A549 (cell line): Measurements from ENCODE around the gene PLEKHA7. TPM values are rescaled to one million over a fixed set of nuclear protein-coding genes. Genes with fewer than 3 reads are reported as not detected.
"Not testable (repeated sequence)": the region's sequence is repeated elsewhere in the genome, so short reads cannot be mapped to it uniquely, and the experiment has no call there.

Experiments
- ATAC-seq, 2 experiments: fragments of 200-7000 bp in 1 of 2; fragments of >200 bp in 1 of 2; cut with Nextera tagmentation in 1 of 2; cut with Tn5 transposase in 1 of 2; 3 replicates each; pipeline versions ENCODE4 v1.8.0 to v1.9.1; 2018 to 2020; ENCODE audit warnings: mild to moderate bottlenecking in 1 of 2, moderate library complexity in 1 of 2
- CTCF ChIA-PET: fragments of 300-600 bp; sonication (Branson Sonifier 250); formaldehyde crosslinking; extraction: SDS; loops from one replicate; lab custom pipeline; 2021; ENCODE audit warnings: antibody characterized with exemption, inconsistent platforms; lab: Yijun Ruan, JAX
- POLR2A ChIA-PET: fragments of 350-600 bp; formaldehyde crosslinking; extraction: SDS; loops from one replicate; lab custom pipeline; 2021; ENCODE audit warnings: antibody characterized with exemption, inconsistent platforms; lab: Yijun Ruan, JAX
- DNase-seq, 2 experiments: peaks; one replicate each; pipeline versions ENCODE4 v3.0.0 to v3.0.0-alpha.2; 2011 to 2016; ENCODE audit warnings: low read depth in 1 of 2, low spot score in 1 of 2
- FAIRE-seq: peaks from 2 replicates; lab custom pipeline; 2011; peaks lifted over from hg19 to GRCh38; lab: Jason Lieb, UNC
- H3K27ac ChIP-seq, 2 experiments: fragments of >200 bp; sonication (Bioruptor Twin); formaldehyde crosslinking; 3 replicates each; pipeline ENCODE4 v1.5.1; 2016 to 2017
- H3K4me1 ChIP-seq: fragments of >200 bp; sonication (Bioruptor Twin); formaldehyde crosslinking; 3 replicates; pipeline ENCODE4 v1.6.1; 2016
- H3K4me2 ChIP-seq: fragments of >200 bp; sonication (Bioruptor Twin); formaldehyde crosslinking; 3 replicates; pipeline ENCODE4 v1.6.1; 2016
- H3K4me3 ChIP-seq: fragments of >200 bp; sonication (Bioruptor Twin); formaldehyde crosslinking; 3 replicates; pipeline ENCODE4 v1.5.1; 2016
- H3K9me3 ChIP-seq: fragments of >200 bp; sonication (Bioruptor Twin); formaldehyde crosslinking; 3 replicates; pipeline ENCODE4 v1.6.1; 2016
- CHD4 ChIP-seq: fragments of 200-600 bp; sonication (generic); IDR thresholded peaks from 2 replicates; pipeline ENCODE4 v1.6.1; 2016; ENCODE audit warnings: antibody characterized with exemption, mild to moderate bottlenecking, borderline replicate concordance
- EHF ChIP-seq: fragments of 250-450 bp; sonication (Bioruptor Pico); IDR thresholded peaks from 2 replicates; pipeline ENCODE4 v1.5.0; 2020; ENCODE audit warnings: mild to moderate bottlenecking
- EP300 ChIP-seq, 2 experiments: fragments of >200 bp; sonication (Bioruptor Twin); formaldehyde crosslinking; IDR thresholded peaks; 2 replicates in 1 of 2; 3 replicates in 1 of 2; pipeline ENCODE4 v1.6.1; 2016 to 2017
- ESRRA ChIP-seq: fragments of 150-350 bp; IDR thresholded peaks from 2 replicates; pipeline ENCODE4 v1.6.1; 2014; ENCODE audit warnings: mild to moderate bottlenecking, low read length, borderline replicate concordance
- HDAC2 ChIP-seq: fragments of 200-600 bp; sonication (generic); IDR thresholded peaks from 2 replicates; pipeline ENCODE4 v1.6.1; 2016
- HEYL ChIP-seq: fragments of 250-450 bp; sonication (Bioruptor Pico); IDR thresholded peaks from 2 replicates; pipeline ENCODE4 v1.8.0; 2021; ENCODE audit warnings: mild to moderate bottlenecking, moderate library complexity
- HOXB13 ChIP-seq: fragments of 250-450 bp; sonication (Bioruptor Pico); IDR thresholded peaks from 2 replicates; pipeline ENCODE4 v1.5.0; 2020; ENCODE audit warnings: low read depth, mild to moderate bottlenecking, moderate library complexity
- JUNB ChIP-seq: fragments of >200 bp; sonication (Bioruptor Twin); formaldehyde crosslinking; IDR thresholded peaks from 2 replicates; pipeline ENCODE4 v1.6.1; 2016
- MAFK ChIP-seq: fragments of 450-650 bp; IDR thresholded peaks from 2 replicates; pipeline ENCODE4 v1.6.1; 2014; ENCODE audit not compliant: partially characterized antibody
- MAZ ChIP-seq: fragments of 150-350 bp; IDR thresholded peaks from 2 replicates; pipeline ENCODE4 v1.6.1; 2014; ENCODE audit warnings: antibody characterized with exemption, low read depth, low read length, borderline replicate concordance
- NPAS2 ChIP-seq: fragments of 250-450 bp; sonication (Bioruptor Pico); IDR thresholded peaks from 2 replicates; pipeline ENCODE4 v1.8.0; 2022; ENCODE audit warnings: mild to moderate bottlenecking, moderate library complexity, borderline replicate concordance
- NR3C1 ChIP-seq: fragments of >200 bp; sonication (Bioruptor Twin); formaldehyde crosslinking; IDR thresholded peaks from 3 replicates; pipeline ENCODE4 v1.6.1; 2017
- PHF8 ChIP-seq: fragments of 200-600 bp; sonication (generic); IDR thresholded peaks from 2 replicates; pipeline ENCODE4 v1.6.1; 2016; ENCODE audit warnings: low read depth, mild to moderate bottlenecking, antibody characterized with exemption, moderate library complexity, borderline replicate concordance
- POLR2A ChIP-seq: IDR thresholded peaks from 2 replicates; pipeline ENCODE4 v1.6.1; 2012; ENCODE audit warnings: mild to moderate bottlenecking, low read length
- RFX5 ChIP-seq: fragments of 450-650 bp; IDR thresholded peaks from 2 replicates; pipeline ENCODE4 v1.7.1; 2014; ENCODE audit warnings: antibody characterized with exemption, mild to moderate bottlenecking, moderate library complexity
- RNF2 ChIP-seq: fragments of 200-600 bp; sonication (generic); IDR thresholded peaks from 2 replicates; pipeline ENCODE4 v1.6.1; 2016; ENCODE audit warnings: low read depth, mild to moderate bottlenecking, antibody characterized with exemption, moderate library complexity, borderline replicate concordance
- TP53 ChIP-seq: fragments of 250-450 bp; sonication (Bioruptor Pico); IDR thresholded peaks from 2 replicates; pipeline ENCODE4 v1.5.0; 2021; ENCODE audit warnings: mild to moderate bottlenecking, moderate library complexity
- ZC3H11A ChIP-seq: fragments of 450-650 bp; IDR thresholded peaks from 2 replicates; pipeline ENCODE4 v1.6.1; 2014; ENCODE audit warnings: antibody characterized with exemption, mild to moderate bottlenecking
- ZFP36 ChIP-seq: fragments of 450-650 bp; IDR thresholded peaks from 2 replicates; pipeline ENCODE4 v1.6.1; 2014; ENCODE audit warnings: borderline replicate concordance; ENCODE audit not compliant: partially characterized antibody
- ZNF302 ChIP-seq: fragments of 250-450 bp; sonication (Bioruptor Pico); IDR thresholded peaks from 2 replicates; pipeline ENCODE4 v1.9.0; 2021; ENCODE audit warnings: inconsistent platforms, mild to moderate bottlenecking, moderate library complexity
- ZSCAN20 ChIP-seq: fragments of 250-450 bp; sonication (Bioruptor Pico); IDR thresholded peaks from 2 replicates; pipeline ENCODE4 v1.8.0; 2022; ENCODE audit warnings: mild to moderate bottlenecking, moderate library complexity
- WGBS: methylation state at CpG from one replicate; pipeline ENCODE4 v1.1.6; 2017; ENCODE audit errors: missing lambda C conversion rate; 5-methylcytosine and 5-hydroxymethylcytosine counted together
- polyA plus RNA-seq, 4 experiments: library from polyadenylated mRNA; depleted of rRNA in 3 of 4; stranded (reverse); fragments of >200 nt; fragmentation: RNase III in 1 of 4; extraction: RNeasy Plus Mini Kit Qiagen cat#74134 plus additional on column Dnase treatment in 1 of 4; gene quantifications; 2 replicates in 3 of 4; 3 replicates in 1 of 4; pipeline ENCODE4 v1.2.3, GENCODE V29; 2011 to 2017
- TF ChIP-seq, protein P1 (sequence below): fragments of >200 bp; sonication (Bioruptor Twin); formaldehyde crosslinking; IDR thresholded peaks from 2 replicates; pipeline ENCODE4 v1.6.1; 2016
- TF ChIP-seq, protein P2 (sequence below): fragments of 250-450 bp; sonication (Bioruptor Pico); IDR thresholded peaks from 2 replicates; pipeline ENCODE4 v1.5.0; 2021; ENCODE audit warnings: mild to moderate bottlenecking, moderate library complexity, borderline replicate concordance
- TF ChIP-seq, protein P3 (sequence below): fragments of >200 bp; sonication (Bioruptor Twin); formaldehyde crosslinking; IDR thresholded peaks from 3 replicates; pipeline ENCODE4 v1.6.1; 2016
- TF ChIP-seq, protein P4 (sequence below): IDR thresholded peaks from 2 replicates; pipeline ENCODE4 v1.6.1; 2012; ENCODE audit warnings: low read depth, borderline replicate concordance
- TF ChIP-seq, protein P5 (sequence below): fragments of 150-350 bp; IDR thresholded peaks from 2 replicates; pipeline ENCODE4 v1.6.1; 2014; ENCODE audit warnings: low read depth, mild to moderate bottlenecking, low read length

Gene PLEKHA7
- polyA plus RNA-seq, 2 of the 4 experiments (the other 2 are of a cell fraction): 8.7 to 13.8 TPM

DNA sequence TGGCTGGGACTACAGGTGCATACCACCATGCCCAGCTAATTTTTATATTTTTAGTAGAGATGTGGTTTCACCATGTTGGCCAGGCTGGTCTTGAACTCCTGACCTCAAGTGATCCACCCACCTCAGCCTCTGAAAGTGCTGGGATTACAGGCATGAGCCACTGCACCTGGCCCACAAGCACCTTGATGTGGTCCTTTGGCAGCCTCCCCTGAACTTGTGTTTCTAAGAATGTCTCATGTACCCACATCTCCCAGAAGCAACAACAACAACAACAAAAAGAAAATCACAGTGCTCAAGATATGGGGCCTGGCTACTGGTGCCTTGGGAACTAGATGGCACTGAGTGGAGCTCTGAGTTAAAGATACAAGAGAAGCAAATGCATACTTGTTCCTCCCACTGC is 51.6 kb downstream of the PLEKHA7 start:
- DNase-seq, H3K9me3 ChIP-seq, H3K4me2 ChIP-seq, ATAC-seq, H3K4me3 ChIP-seq, H3K27ac ChIP-seq, POLR2A ChIA-PET, FAIRE-seq, H3K4me1 ChIP-seq: not testable (repeated sequence)
- CTCF ChIA-PET: interaction anchor here (0.6 to 2.5 kb wide), 5 partner anchors 12 to 1423 kb away, joined by 3 to 6 read pairs (median 3); no protein-coding TSS in a partner anchor

DNA sequence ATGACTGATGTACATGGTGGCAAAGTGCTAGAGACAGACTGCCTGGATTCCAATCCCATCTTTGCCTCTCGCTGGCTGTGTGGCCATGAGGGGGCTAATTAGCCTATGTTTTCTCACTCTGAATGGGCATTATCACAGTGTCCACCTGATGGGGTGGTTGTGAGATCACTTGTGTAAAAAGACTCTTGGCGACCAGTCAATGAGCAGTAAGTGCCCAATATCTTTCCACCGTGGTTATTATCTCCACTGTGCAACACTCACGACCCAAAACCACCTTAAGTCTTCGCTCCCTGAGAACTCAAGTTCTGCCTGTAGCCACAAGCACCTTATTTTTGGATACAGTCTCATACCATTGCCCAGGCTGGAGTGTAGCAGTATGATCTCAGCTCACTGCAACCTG is 52.1 kb downstream of the PLEKHA7 start:
- Histone ChIP-seq H3K9me3 (no peaks in the 10 kb centered on the region), H3K4me3 (no peak overlapping the region), H3K4me1 (peaks cover 5% of the 10 kb centered on the region; the same call in 2 of the 3 replicates), H3K27ac (no peak overlapping the region), H3K4me2 (no peak overlapping the region)
- FAIRE-seq: no peak
- ChIA-PET POLR2A (no interaction called here), CTCF (interaction anchor here (2.5 kb wide), 1 partner anchor 101 kb away, joined by 6 read pairs; no protein-coding TSS in a partner anchor)
- no peak for DNase-seq
- WGBS: 92% methylated on average over 5 of the region's 5 CpGs
- ATAC-seq: no peak
- TF ChIP-seq, protein P1, sequence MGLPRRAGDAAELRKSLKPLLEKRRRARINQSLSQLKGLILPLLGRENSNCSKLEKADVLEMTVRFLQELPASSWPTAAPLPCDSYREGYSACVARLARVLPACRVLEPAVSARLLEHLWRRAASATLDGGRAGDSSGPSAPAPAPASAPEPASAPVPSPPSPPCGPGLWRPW: no peak
- TF ChIP-seq, protein P2, sequence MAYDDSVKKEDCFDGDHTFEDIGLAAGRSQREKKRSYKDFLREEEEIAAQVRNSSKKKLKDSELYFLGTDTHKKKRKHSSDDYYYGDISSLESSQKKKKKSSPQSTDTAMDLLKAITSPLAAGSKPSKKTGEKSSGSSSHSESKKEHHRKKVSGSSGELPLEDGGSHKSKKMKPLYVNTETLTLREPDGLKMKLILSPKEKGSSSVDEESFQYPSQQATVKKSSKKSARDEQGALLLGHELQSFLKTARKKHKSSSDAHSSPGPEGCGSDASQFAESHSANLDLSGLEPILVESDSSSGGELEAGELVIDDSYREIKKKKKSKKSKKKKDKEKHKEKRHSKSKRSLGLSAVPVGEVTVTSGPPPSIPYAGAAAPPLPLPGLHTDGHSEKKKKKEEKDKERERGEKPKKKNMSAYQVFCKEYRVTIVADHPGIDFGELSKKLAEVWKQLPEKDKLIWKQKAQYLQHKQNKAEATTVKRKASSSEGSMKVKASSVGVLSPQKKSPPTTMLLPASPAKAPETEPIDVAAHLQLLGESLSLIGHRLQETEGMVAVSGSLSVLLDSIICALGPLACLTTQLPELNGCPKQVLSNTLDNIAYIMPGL: no peak
- TF ChIP-seq MAZ (no peak), MAFK (no peak), CHD4 (no peak), ZFP36 (no peak), PHF8 (no peak), HEYL (CRISPR knock-in tag) (no peak)
- TF ChIP-seq, protein P3, sequence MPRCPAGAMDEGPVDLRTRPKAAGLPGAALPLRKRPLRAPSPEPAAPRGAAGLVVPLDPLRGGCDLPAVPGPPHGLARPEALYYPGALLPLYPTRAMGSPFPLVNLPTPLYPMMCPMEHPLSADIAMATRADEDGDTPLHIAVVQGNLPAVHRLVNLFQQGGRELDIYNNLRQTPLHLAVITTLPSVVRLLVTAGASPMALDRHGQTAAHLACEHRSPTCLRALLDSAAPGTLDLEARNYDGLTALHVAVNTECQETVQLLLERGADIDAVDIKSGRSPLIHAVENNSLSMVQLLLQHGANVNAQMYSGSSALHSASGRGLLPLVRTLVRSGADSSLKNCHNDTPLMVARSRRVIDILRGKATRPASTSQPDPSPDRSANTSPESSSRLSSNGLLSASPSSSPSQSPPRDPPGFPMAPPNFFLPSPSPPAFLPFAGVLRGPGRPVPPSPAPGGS: no peak

DNA sequence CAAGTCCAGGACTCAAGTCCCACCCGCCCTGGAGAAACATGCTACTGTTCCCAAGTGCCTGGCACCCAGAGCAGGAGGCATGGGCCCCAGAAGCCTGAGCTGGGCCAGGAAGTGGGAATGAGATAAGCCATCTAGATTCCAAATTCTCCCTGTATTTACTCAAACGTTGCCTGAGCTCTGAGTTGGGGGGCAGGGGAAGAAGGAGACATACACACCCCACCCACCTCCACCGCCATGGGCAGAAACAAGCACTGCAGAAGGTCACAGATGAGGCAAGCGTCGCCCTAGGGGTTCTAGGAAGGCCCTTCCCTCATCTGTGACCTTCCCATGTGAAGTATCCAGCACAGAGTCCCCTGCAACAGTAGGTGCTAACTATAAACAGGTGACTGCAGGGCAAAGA is 54.0 kb downstream of the PLEKHA7 start:
- DNase-seq (no peak), ATAC-seq (no peak), FAIRE-seq (no peak)
- H3K4me1 ChIP-seq: peaks cover 5% of the 10 kb centered on the region; the same call in 1 of the 3 replicates
- 52% methylated on average over 5 of the region's 5 CpGs for WGBS
- no peak overlapping the region for H3K4me2 ChIP-seq
- H3K27ac ChIP-seq: no peak overlapping the region
- ChIA-PET CTCF (interaction anchor here (0.6 to 2.5 kb wide), 5 partner anchors 10 to 105 kb away, joined by 3 to 7 read pairs (median 5); no protein-coding TSS in a partner anchor), POLR2A (no interaction called here)
- TF ChIP-seq, protein P4, sequence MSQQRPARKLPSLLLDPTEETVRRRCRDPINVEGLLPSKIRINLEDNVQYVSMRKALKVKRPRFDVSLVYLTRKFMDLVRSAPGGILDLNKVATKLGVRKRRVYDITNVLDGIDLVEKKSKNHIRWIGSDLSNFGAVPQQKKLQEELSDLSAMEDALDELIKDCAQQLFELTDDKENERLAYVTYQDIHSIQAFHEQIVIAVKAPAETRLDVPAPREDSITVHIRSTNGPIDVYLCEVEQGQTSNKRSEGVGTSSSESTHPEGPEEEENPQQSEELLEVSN: no peak
- TF ChIP-seq ZNF302: no peak
- TF ChIP-seq RNF2: no peak
- no peak for TF ChIP-seq RFX5
- TF ChIP-seq, protein P5, sequence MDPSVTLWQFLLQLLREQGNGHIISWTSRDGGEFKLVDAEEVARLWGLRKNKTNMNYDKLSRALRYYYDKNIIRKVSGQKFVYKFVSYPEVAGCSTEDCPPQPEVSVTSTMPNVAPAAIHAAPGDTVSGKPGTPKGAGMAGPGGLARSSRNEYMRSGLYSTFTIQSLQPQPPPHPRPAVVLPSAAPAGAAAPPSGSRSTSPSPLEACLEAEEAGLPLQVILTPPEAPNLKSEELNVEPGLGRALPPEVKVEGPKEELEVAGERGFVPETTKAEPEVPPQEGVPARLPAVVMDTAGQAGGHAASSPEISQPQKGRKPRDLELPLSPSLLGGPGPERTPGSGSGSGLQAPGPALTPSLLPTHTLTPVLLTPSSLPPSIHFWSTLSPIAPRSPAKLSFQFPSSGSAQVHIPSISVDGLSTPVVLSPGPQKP: no peak
- no peak for TF ChIP-seq EHF (CRISPR knock-in tag)
- TF ChIP-seq ZFP36: no peak
- TF ChIP-seq HDAC2: no peak
- TF ChIP-seq ESRRA: no peak
- no peak for TF ChIP-seq POLR2A
- no peak for TF ChIP-seq TP53
- TF ChIP-seq JUNB: no peak
- TF ChIP-seq NR3C1: no peak
- TF ChIP-seq ZSCAN20 (CRISPR knock-in tag): no peak
- no peak for TF ChIP-seq HOXB13 (CRISPR knock-in tag)
- no peak for TF ChIP-seq PHF8
- no peak for TF ChIP-seq ZC3H11A
- no peak for TF ChIP-seq NPAS2 (CRISPR knock-in tag)
- TF ChIP-seq EP300 (IDR thresholded peaks at IDR 0.05): no peak
- H3K9me3 ChIP-seq: no peaks in the 10 kb centered on the region
- H3K4me3 ChIP-seq: no peak overlapping the region
